IPS-15b (cell line): Measurements from ENCODE around the gene SPRR2E.
"Not testable (repeated sequence)": the region's sequence is repeated elsewhere in the genome, so short reads cannot be mapped to it uniquely, and the experiment has no call there.

Source experiments
- H3K27me3 ChIP-seq: one replicate; pipeline ENCODE4 v1.6.1; 2013; ENCODE audit warnings: low read length; ENCODE audit not compliant: control insufficient read depth, insufficient read depth
- H3K36me3 ChIP-seq: one replicate; pipeline ENCODE4 v1.6.1; 2013; ENCODE audit warnings: low read length; ENCODE audit not compliant: control insufficient read depth, insufficient read depth
- H3K4me1 ChIP-seq: one replicate; pipeline ENCODE4 v1.6.1; 2013; ENCODE audit warnings: mild to moderate bottlenecking, low read length; ENCODE audit not compliant: control insufficient read depth, insufficient read depth
- H3K4me3 ChIP-seq: one replicate; pipeline ENCODE4 v1.5.1; 2013; ENCODE audit warnings: low read depth, low read length
- H3K9ac ChIP-seq: one replicate; pipeline ENCODE4 v1.6.1; 2013; ENCODE audit warnings: low read depth, mild to moderate bottlenecking, low read length
- H3K9me3 ChIP-seq: one replicate; pipeline ENCODE4 v1.6.1; 2013; ENCODE audit warnings: mild to moderate bottlenecking, low read length; ENCODE audit not compliant: control insufficient read depth, insufficient read depth

Gene SPRR2E

DNA sequence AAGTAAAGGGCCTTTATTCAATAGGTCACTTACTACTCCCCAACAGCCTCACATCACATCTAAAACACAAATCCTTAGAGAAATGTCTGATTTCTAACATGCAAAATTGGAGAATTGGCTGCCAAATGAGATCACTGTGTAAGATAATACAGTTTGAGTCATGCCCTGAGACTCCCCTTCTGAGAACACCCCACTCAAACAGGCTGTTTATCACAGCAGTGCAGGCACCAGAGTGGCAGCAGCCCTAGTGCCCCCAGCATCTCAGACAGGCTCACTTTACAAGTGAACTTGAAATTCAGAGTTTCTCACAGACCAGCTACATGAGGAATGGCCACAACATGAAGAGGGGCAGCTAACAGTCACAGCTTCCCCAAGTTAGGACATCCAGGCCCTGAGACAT lies 20.9 kb upstream of the SPRR2E start:
- not testable (repeated sequence) for H3K9me3 ChIP-seq, H3K4me3 ChIP-seq, H3K27me3 ChIP-seq, H3K4me1 ChIP-seq, H3K9ac ChIP-seq, H3K36me3 ChIP-seq

DNA sequence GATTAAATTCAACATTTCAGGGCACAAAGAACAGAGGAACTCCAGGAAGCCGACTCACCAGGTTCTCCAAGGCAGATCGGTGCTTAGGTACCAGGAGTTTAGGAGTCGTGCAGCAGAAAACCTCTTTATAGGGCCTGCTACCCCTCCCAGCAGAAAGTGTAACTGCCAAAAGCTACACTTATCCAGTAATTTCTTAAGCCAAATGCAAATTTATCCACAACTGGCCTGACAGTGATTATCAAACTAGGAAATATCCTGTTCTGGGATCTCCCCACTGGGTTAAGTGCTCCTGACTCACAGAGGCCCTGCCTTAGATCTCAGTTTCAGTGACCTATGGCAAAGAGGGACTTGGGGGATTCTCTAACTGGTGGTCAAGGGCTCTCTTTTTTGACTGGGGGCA lies 19.1 kb upstream of the SPRR2E start, which contains the start of gene SPRR2F:
TSS of gene SPRR2F (minus strand) at position 101 of the 400 bp plus-strand sequence. CDS start 783 bp downstream, outside the sequence.
- H3K27me3 ChIP-seq = no peaks in the 10 kb centered on the region
- no peaks in the 10 kb centered on the region for H3K4me1 ChIP-seq
- H3K4me3 ChIP-seq = no peak within 1 kb of the TSS
- H3K36me3 ChIP-seq = no peaks in the 10 kb centered on the region
- no peaks in the 10 kb centered on the region for H3K9me3 ChIP-seq
- H3K9ac ChIP-seq = no peak within 1 kb of the TSS

DNA sequence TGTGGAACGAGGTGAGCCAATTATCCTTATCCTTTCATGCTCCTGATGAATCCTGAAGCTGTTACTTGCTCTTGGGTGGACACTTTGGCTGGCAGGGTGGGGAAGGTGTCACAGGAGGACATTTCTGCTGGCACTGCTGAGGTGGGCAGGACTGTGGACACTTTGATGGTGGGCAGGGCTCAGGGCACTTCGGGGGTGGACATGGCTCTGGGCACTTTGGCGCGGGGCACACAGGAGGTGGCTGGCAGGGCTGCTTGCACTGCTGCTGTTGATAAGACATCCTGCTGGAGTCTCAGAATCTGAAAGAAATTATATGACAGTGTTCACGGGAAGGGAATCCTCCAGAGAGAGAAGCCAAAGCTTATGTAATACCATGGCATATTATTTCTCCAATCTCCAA lies 18.1 kb upstream of the SPRR2E start:
- H3K27me3 ChIP-seq, H3K4me1 ChIP-seq, H3K36me3 ChIP-seq, H3K9me3 ChIP-seq, H3K9ac ChIP-seq, H3K4me3 ChIP-seq: not testable (repeated sequence)

DNA sequence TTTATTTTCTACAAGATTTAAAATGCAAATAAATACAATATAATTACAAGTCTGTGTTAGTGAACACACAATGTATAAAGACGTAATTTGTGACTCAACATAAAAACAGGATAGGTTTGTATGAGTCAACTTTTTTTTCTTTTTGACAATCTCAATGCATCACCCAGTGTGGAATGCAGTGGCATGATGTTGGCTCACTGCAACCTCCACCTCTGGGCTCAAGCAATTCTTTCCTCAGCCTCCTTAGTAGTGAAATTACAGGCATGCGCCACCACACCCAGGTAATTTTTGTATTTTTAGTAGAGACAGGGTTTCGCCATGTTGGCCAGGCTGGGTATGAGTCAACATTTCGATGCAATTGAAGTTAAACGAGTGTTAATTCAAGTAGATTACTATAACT lies 5.9 kb upstream of the SPRR2E start:
- Histone ChIP-seq H3K9me3 (no peaks in the 10 kb centered on the region), H3K9ac (no peak overlapping the region), H3K4me3 (no peak overlapping the region), H3K4me1 (no peaks in the 10 kb centered on the region), H3K27me3 (no peaks in the 10 kb centered on the region), H3K36me3 (no peaks in the 10 kb centered on the region)

DNA sequence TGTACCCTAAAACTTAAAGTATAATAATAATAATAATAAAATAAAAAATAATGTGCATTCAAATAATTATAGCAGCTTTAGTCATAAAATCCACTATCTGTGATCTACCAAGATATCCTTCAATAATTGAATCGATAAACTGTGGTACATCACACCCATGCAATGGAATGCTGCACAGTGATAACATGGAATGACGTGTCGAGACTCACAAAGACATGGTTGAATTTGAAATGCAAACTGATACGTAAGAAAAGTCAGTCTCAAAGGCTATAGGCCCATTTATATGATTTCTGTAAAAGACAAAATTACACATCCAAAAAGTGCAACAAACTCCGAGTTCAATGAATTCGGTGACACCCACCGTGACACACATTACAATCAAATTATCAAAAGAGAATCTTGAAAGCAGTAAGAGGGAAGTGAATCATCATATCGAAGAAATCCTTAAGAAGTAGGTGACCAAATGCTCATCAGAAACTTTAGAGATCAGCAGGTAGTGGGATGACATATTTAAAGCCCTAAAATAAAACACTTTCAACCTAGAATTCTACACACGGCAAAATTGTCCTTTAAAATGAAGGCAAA lies 5.2 kb upstream of the SPRR2E start:
- H3K4me1 ChIP-seq = no peaks in the 10 kb centered on the region
- no peaks in the 10 kb centered on the region for H3K36me3 ChIP-seq
- no peaks in the 10 kb centered on the region for H3K27me3 ChIP-seq
- no peaks in the 10 kb centered on the region for H3K9me3 ChIP-seq
- no peak overlapping the region for H3K4me3 ChIP-seq
- H3K9ac ChIP-seq = no peak overlapping the region

DNA sequence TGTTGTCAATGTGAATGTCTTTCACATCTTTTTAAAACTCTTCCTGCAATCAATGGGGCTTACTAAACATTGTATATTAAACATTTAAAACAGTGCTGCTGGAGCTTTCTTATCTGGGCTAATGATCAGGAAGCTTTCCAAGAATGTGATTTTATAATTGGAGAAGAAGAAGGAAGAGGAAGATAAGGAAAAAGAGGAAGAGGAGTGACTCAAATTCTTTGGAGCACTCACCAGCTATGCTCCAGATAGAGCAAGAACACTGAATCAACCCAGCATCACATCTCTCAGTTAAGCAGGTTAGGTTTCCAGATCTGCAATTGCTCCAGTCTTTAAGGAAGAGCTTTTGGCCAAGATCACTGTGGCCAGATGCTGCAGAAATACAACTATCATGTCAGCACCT lies 1.4 kb upstream of the SPRR2E start:
- Histone ChIP-seq H3K4me3 (no peak overlapping the region), H3K9ac (no peak overlapping the region), H3K36me3 (no peaks in the 10 kb centered on the region), H3K27me3 (no peaks in the 10 kb centered on the region), H3K4me1 (no peaks in the 10 kb centered on the region), H3K9me3 (no peaks in the 10 kb centered on the region)

DNA sequence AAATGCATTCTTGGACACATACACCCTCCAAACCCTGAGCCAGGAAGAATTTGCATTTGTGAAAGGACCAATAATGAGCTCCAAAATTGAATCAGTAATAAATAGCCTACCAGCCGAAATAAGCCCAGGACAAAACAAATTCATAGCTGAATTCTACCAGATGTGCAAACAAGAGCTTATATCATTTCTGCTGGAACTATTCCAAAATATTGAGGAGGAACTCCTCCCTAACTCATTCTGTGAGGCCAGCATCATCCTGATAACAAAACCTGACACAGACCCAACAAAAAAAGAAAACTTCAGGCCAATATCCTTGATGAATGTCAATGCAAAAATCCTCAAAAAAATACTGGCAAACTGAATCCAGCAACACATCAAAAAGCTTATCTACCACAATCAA lies 6.7 kb downstream of the SPRR2E start:
- Histone ChIP-seq H3K27me3 (no peaks in the 10 kb centered on the region), H3K4me3 (no peak overlapping the region), H3K36me3 (no peaks in the 10 kb centered on the region), H3K9ac (no peak overlapping the region), H3K9me3 (no peaks in the 10 kb centered on the region), H3K4me1 (no peaks in the 10 kb centered on the region)

DNA sequence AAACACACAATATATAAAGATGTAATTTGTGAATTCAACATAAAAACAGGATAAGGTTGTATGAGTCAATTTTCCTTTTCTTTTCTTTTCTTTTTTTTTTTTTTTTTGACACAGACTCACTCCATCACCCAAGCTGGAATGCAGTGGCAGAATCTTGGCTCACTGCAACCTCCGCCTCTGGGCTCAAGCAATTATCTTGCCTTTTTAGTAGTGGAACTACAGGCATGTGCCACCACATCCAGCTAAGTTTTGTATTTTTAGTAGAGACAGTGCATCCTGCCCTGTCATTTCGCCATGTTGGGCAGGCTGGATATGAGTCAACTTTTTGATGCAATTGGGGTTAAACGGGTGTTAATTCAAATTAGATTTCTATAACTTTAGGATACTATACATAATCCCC lies 12.6 kb downstream of the SPRR2E start:
- no peaks in the 10 kb centered on the region for H3K36me3 ChIP-seq
- H3K4me3 ChIP-seq = no peak overlapping the region
- H3K4me1 ChIP-seq = no peaks in the 10 kb centered on the region
- no peak overlapping the region for H3K9ac ChIP-seq
- H3K27me3 ChIP-seq = no peaks in the 10 kb centered on the region
- no peaks in the 10 kb centered on the region for H3K9me3 ChIP-seq

DNA sequence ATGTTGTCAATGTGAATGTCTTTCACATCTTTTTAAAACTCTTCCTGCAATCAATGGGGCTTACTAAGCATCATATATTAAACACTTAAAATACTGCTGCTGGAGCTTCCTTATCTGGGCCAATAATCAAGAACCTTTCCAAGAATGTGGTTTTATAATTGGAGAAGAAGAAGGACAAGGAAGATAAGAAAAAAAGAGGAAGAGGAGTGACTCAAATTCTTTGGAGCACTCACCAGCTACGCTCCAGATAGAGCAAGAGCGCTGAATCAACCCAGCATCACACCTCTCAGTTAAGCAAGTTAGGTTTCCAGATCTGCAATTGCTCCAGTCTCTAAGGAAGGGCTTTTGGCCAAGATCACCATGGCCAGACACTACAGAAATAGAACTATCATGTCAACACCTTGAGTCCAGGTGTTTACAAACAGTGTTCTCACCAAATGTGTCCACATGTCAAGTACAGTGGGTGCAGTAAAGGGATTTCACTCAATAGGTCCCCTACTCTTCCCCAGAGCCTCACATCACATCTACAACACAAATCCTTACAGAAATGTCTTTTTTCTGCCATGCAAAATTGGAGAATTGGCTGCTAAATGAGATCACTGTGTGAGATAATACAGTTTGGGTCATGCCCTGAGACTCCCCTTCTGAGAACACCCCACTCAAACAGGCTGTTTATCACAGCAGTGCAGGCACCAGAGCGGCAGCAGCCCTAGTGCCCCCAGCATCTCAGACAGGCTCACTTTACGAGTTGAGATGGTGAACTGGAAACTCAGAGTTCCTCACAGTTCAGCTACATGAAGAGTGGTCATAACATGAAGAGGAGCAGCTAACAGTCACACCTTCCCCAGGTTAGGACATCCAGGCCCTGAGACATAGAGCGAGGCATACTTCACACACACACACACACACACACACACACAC lies 21.3 kb downstream of the SPRR2E start:
- Histone ChIP-seq H3K9ac (no peak overlapping the region), H3K4me3 (no peak overlapping the region), H3K36me3 (no peaks in the 10 kb centered on the region), H3K9me3 (no peaks in the 10 kb centered on the region), H3K27me3 (no peaks in the 10 kb centered on the region), H3K4me1 (no peaks in the 10 kb centered on the region)

DNA sequence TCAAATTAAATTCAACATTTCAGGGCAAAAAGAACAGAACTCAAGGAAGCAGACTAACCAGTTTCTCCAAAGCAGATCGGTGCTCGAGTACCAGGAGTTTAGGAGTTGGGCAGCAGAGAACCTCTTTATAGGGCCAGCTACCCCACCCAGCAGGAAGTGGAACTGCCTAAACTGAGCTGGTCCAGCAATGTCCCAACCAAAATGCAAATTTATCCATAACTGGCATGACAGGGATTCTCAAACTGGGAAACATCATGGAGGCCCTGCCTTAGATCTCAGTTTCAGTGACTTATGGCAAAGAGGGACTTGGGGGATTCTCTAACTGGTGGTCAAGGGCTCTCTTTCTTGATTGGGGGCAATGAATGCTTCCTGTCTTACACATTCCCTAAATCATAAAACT lies 22.8 kb downstream of the SPRR2E start, which contains the start of gene SPRR2B:
TSS of gene SPRR2B (minus strand) at position 101 of the 400 bp plus-strand sequence. CDS start 772 bp downstream, outside the sequence.
- H3K27me3 ChIP-seq = no peaks in the 10 kb centered on the region
- H3K9ac ChIP-seq = no peak within 1 kb of the TSS
- H3K9me3 ChIP-seq = no peaks in the 10 kb centered on the region
- no peaks in the 10 kb centered on the region for H3K4me1 ChIP-seq
- no peak within 1 kb of the TSS for H3K4me3 ChIP-seq
- no peaks in the 10 kb centered on the region for H3K36me3 ChIP-seq

DNA sequence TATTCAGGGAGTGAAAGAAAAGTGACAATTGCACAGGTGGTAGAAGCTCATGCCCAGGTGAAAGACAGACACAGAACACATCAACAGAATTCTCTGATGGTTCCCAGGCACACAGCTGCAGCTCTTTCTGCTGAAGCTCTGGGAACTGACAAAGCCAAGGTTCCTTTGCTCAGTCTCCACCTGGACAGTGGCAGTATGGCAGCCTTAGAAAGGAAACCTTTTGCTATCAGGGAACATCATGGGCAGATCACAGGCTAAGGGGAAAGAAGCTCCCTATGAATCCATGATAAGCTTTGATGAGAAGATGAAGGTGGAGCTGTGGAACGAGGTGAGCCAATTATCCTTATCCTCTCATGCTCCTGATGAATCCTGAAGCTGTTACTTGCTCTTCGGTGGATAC lies 24.1 kb downstream of the SPRR2E start:
- Histone ChIP-seq H3K36me3 (no peaks in the 10 kb centered on the region), H3K4me3 (no peak overlapping the region), H3K9ac (no peak overlapping the region), H3K4me1 (no peaks in the 10 kb centered on the region), H3K9me3 (no peaks in the 10 kb centered on the region), H3K27me3 (no peaks in the 10 kb centered on the region)
